ENCODE data around the gene CAMTA1.

DNA sequence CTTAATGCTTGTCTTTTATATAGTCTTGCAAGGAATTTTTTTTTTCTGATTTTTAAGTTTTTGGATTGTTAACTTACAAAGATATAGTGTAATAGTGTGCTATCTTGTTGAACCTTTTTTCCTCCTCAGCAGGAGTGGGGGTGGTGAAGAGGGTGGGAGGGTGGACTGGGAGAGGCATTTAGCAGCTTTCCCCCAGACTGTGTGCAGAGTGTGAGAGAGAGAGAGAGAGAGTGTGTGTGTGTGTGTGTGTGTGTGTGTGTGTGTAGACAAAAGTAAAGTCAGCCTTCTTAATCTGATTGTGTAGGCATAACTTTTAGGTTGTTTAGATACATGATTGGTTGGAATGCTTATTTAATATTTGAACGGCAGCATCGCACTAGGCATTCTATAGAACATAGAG, 4.9 kb downstream of the CAMTA1 start:
- TF ChIP-seq, protein P1, sequence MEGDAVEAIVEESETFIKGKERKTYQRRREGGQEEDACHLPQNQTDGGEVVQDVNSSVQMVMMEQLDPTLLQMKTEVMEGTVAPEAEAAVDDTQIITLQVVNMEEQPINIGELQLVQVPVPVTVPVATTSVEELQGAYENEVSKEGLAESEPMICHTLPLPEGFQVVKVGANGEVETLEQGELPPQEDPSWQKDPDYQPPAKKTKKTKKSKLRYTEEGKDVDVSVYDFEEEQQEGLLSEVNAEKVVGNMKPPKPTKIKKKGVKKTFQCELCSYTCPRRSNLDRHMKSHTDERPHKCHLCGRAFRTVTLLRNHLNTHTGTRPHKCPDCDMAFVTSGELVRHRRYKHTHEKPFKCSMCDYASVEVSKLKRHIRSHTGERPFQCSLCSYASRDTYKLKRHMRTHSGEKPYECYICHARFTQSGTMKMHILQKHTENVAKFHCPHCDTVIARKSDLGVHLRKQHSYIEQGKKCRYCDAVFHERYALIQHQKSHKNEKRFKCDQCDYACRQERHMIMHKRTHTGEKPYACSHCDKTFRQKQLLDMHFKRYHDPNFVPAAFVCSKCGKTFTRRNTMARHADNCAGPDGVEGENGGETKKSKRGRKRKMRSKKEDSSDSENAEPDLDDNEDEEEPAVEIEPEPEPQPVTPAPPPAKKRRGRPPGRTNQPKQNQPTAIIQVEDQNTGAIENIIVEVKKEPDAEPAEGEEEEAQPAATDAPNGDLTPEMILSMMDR (IDR thresholded peaks at IDR 0.05), result no peak
- no peak for TF ChIP-seq POLR2AphosphoS5 (IDR thresholded peaks at IDR 0.05)
